Fibroblast of upper back skin (primary cell): ENCODE measurements around the gene TTC12.

Experiments used
- DNase-seq: peaks from one replicate; pipeline ENCODE4 v3.0.0-alpha.2; 2013

Gene TTC12

DNA sequence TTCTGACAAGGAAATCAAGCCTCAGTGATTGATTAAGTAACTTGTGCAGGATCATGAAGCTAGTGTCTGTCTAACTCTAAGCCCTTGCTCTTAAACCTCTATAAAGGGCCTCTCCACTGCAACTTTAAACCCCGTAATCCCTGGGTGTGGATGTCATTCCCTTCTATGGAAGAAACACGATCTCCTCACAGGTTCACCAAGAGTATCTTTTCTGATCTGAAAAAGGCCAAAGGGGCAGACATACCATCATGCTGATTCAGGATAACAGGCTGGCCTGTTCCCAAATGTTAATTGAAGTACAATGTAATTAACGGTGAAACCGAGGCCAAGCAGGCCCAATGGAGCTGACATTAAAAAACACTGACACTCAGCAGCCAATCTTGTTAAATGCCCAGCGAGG, 17.1 kb downstream of the TTC12 start:
- DNase-seq, result no peak

DNA sequence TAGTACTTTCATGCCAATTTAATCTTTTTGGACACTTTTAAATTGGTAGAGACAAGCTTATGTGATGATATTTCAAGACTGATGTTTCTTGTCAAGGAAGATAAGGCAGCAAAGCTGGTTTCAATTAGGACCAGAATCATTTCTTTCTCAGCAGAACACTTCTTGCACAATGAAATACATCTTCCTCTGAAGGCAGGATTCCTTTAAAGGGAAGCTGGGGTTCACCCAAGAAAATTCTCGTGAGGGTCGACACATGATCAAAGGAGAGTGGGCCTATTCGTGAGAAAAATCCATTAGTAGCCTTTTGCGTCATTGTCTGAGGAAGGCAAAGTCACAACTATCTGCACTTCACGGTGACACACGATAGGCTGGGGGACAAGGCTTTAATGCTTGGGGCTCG, 17.6 kb downstream of the TTC12 start:
- peak; percentile 25 for DNase-seq

DNA sequence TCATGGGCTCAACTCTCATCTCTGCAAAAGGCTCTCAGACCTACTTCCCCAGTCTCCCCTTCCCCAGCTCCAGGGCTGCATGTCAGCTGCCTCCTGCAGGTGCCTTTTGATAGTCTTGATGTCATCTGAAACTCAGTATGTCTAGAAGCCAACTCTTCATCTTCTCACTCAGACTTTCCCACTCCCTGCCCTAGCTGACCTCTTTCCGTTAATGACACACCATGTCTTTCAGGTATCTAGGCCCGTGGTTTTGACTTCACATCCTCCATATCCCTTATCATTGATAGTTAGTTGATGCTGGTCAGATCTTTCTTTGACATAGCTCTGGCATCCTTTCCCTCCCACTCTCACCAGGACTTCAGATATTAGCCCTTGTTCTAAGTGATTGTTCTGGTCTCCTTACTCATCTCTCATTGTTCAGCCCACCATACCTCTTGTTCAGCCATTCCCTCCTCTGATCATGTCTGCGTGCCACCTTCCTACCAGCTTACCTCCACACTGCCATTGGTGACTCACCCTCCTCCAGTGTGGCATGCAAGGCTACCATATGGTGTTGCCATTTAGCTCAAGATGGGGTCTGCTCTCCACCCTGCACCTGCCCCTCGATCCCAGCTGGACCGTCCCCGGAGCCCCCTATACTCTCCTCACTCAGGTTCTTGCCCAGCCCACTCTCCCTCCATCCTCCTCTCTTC, 18.4 kb downstream of the TTC12 start:
- DNase-seq, result no peak

- no peak for DNase-seq
Measured at GRCh38 chr11:113334183-113334582, 19.8 kb downstream of the TTC12 start.

DNA sequence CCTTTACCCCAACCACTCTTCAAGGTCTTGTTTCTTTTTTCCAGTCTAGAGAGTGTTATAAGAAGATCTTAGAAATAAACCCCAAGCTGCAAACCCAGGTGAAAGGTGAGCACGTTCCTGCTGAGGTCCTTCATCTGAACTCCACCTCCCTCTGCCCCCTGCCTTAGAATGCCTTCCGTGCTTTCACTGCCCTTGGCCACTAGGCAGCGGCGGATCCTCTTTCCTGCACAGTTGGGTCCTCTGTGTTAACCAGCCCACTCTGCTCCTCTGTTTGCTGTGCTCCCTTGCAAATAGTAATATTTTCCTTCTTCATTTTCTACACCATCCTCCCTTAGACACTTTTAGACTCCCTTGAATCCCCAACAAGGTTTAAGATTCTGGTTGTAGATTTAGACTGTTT, 24.3 kb downstream of the TTC12 start:
- no peak for DNase-seq

GRCh38 chr11:113339929-113340589, 25.7 kb downstream of the TTC12 start:
- no peak for DNase-seq

DNA sequence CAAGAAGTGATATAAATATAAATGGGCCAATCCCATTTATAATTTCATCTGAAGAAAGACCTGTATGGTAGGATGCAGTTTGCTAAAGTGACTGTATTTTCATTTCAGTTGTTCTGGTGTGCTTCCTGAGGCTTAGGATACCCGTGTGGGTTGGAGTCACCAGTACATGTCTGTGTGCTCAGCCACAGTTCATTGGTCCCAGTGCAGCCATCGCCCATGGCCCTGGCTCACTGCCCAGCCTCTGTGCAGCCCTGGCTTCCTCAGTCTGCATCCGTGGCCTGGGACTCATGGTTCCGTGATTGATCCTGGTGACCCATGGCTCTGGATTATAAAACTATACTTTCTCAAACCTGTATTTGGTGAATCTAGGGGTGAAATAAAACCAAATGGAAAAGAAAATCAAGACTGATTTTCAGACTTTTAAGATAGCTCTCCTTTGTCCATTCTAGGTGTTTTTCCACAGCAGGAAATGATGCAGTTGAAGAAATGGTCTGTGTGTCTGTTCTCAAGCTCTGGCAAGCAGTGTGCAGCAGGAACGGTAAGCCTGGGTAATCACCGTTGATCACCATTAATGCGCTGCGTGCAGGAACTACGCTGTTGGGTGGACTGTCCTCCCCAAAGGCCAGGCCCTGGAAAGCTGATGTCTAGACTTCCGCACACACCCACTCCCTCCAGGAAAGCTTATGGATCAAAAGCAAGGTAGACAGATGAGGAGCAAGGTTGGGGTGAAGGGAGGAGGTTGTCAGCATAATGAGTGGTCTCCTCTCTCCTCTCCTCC, 27.2 kb downstream of the TTC12 start:
- DNase-seq, result no peak

DNA sequence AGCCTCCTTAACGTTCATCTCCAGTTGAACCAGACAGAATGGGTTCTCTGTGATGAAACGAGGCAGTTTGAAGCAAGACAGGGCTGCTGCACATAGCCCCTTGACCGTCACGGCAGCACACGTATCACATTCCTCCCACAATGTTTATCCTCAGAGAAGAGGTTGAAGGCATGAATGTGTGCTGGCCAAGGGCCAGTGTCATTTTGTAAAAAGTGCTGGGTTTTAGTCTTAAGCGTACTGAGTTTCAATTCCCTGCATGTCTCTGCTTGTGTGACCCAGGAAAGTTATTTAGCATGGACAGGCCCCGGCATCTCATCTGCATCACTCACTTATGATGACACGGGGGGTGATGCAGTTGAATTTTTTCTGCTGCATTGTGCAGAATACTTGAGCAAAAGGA, 31.6 kb downstream of the TTC12 start:
- no peak for DNase-seq

DNA sequence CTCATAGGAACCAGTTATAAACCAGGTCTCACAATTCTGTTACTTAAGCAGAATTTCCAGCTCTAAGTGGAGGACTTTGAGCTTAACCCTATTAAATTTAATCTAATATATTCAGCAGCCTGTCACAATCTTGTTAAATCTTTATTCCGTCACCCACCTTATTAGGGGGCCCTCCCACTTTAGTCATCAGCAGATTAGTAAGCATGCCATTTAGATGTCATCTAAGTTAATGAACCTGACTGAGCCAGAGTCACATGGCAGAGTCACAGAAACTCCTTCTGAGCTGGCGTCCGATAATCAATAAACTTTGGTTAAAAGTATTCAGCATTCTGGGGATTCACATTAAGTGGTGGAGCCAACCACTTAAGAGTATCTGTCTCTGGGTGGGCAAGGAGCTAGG, 35.1 kb downstream of the TTC12 start:
- DNase-seq, result no peak

GRCh38 chr11:113350336-113351067, 36.1 kb downstream of the TTC12 start:
- DNase-seq, result no peak

DNA sequence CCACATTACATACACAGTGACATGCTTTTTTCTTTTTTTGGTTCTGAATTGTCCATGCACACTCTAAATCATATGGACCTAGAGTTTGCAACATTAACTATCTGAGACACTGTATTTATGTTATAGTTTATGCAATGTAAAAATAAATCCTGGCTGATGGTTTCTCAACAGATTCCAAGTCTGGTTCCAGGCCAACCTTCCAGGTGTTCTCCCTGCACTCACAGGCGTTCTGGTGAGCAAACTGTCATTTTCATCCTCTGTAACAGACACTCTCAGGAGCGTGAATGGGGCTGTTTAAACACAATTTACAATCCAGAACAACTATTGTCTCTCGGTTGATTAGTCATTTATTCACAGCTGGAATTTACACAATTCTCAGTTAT, 36.7 kb downstream of the TTC12 start:
- no peak for DNase-seq

DNA sequence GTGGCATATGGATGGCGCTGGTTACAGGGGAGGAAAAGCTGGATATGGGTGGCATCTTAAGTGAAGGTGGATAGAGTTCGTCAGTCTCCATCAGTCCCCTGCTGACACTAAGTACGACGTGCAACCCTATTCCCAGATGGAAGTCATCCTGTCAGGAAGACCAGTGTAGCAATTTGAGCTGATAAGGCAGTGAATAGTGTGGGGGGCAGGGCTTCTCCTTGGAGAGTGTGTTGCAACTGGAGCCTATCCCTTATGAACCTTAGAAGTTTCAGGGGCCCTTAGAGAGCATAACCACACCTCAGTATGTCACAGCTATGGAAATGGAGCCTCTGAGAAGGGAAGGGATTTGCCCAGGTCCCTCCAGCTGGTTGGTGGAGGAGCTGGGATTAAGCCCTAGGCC, 37.1 kb downstream of the TTC12 start:
- no peak for DNase-seq

DNA sequence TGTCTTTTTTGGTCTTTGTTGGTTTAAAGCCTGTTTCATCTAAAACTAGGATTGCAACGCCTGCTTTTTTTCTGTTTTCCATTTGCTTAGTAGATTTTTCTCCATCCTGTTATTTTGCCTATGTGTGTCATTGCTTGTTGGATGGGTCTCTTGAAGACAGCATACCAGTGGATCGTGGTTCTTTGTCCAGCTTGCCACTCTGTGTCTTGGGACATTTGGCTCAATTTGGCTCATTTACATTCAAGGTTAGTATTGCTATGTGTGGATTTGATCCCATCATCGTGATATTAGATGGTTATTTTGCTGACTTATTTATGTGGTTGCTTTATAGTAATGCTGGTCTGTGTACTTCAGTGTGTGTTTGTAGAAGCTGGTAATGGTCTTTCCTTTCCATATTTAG, 41.8 kb downstream of the TTC12 start:
- DNase-seq, result no peak

GRCh38 chr11:113363406-113363805, 49.0 kb downstream of the TTC12 start:
- no peak for DNase-seq

GRCh38 chr11:113363996-113364641, 49.7 kb downstream of the TTC12 start:
- DNase-seq, result no peak

DNA sequence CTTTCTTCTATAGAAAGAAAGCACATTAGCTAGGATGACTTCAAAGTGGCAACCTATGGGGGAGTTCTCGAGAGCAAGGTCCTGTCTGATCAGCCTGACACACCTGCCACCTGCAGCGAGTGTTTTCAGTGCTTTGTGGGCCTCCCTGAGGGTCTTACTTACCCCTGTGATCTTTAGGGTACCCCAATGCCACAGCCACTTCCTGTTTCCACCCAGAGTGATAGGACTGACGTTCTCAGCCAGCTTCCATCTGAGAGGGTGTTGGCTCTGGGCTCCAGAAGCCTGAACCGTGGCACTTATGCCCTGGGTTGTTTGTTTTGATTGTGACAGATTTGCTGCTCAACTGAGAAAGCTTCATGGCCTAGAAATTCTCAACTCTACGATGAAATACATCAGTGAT, 51.5 kb downstream of the TTC12 start:
- no peak for DNase-seq

GRCh38 chr11:113369411-113369810, 55.0 kb downstream of the TTC12 start:
- DNase-seq, result no peak

- no peak for DNase-seq
Measured at GRCh38 chr11:113370634-113371033, 56.3 kb downstream of the TTC12 start.

DNA sequence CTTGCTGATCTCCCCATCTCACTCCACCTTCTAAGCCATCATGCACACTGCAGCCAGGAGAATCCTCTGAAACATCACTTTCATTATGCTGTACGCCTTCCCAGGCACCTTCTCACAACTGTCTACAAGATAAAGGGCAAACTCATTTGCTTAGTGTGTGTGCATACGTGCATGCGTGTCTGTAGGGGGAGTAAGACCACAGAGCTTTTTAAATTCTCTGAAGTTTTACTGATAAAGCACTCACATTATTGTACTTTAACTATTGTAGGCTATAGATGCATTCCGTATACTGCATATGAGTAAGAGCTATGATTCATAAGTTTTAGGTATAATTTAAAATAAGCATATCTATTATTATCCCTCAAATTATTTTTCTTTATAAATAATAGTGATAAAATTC, 57.9 kb downstream of the TTC12 start:
- DNase-seq, result peak; percentile 8

- DNase-seq, result peak; percentile 35
Measured at GRCh38 chr11:113373306-113373705, 58.9 kb downstream of the TTC12 start.

DNA sequence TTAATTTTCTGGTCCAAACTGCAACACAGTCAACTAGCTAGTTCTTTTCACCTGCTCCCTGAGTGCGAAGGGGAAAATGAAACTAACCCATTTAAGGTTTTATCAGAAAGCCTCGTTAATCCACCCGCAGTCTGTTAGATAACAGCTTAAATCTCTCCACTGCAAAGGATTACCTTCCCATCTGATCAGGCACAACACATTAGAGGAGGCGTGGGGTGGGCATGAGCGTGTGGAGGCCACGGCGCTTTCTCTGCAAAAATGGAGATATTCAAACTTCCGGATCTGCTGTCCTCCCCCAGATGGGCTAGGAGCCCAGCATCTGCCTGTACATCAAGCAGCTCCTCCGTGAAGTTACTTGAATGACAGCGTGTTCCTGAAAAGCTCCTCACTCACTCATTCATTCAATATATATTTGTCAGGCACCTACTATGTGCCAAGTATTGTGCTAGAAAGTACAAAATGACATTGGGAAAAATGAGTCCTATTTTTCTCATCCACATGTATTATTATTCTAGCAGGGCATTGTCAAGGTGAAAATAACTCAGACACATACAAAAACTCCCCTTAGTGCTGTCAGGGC, 59.7 kb downstream of the TTC12 start:
- DNase-seq, result no peak

DNA sequence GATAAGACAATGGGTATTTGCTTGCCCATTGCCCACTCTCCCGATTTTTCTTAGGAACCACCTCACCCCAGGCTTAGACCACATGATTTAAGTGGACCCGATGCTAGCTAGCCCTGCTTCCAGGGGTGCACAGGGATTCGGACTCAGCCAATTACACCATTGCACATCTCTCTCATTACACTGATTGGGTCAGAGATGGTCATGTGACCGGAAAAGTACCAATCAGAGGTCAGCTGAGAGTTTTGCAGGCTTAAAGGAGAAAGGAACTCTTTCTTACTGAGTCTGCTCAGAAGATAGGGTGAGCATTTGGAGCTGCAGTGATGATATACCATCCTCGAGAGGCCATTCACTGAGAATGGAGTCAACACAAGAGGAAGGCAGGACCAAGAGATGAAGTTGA, 61.0 kb downstream of the TTC12 start:
- DNase-seq, result no peak

DNA sequence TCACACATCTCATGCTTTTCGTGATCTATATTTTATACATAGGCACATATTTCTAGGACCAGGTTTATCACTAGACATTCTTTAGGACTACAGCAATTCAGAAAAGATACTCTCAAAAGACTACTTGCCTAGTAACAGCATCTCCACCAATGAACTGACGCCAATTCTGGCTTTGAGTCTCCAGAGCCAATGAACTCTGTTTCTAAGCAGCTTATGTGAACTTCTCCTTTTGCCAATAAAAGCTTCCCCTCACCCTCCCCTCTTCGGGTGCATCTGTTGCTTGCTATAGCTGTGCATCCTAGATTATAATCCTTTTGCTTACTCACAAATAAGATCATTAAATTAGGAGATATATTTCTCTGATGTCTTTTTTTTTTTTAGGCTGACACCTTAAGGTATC, 61.8 kb downstream of the TTC12 start:
- no peak for DNase-seq
